Keratinocyte (primary cell): ENCODE data around the gene POLR1A.

ENCODE experiments used
- EZH2 ChIP-seq: IDR thresholded peaks from one replicate; pipeline ENCODE4 v1.6.1; 2012; ENCODE audit warnings: inconsistent platforms, mild to moderate bottlenecking, low read length, moderate library complexity
- TF ChIP-seq, protein P1 (sequence below), 3 experiments: IDR thresholded peaks in 1 of 3; conservative IDR thresholded peaks in 1 of 3; optimal IDR thresholded peaks in 1 of 3; 2 replicates in 2 of 3; 3 replicates in 1 of 3; pipeline versions ENCODE3 to v1.5.1; 2011; ENCODE audit warnings: low read length in 3 of 3, mild to moderate bottlenecking in 3 of 3, moderate library complexity in 2 of 3, control low read depth in 1 of 3, inconsistent platforms in 1 of 3; ENCODE audit not compliant: insufficient read depth in 2 of 3; ENCODE audit errors: extremely low read depth in 1 of 3

DNA sequence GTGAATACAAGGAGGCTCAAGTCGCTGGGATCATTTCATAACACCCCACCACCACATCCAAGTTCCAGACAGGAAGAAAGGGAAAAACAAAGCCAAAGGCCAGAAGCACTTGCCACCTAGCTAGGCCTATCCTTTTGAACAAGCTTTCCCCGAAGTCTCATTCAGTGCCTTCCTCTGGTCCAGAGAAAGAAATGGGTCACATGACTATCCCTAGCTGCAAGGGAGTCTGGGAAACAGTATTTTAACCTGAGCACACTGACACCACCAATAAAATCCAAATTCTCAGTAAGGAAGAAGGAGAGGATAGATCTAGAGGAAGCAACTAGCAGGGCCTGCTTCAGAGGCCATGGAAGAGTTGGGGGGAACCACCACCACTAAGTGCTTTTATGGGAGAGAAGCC, 91.2 kb downstream of the POLR1A start:
- TF ChIP-seq, protein P1, sequence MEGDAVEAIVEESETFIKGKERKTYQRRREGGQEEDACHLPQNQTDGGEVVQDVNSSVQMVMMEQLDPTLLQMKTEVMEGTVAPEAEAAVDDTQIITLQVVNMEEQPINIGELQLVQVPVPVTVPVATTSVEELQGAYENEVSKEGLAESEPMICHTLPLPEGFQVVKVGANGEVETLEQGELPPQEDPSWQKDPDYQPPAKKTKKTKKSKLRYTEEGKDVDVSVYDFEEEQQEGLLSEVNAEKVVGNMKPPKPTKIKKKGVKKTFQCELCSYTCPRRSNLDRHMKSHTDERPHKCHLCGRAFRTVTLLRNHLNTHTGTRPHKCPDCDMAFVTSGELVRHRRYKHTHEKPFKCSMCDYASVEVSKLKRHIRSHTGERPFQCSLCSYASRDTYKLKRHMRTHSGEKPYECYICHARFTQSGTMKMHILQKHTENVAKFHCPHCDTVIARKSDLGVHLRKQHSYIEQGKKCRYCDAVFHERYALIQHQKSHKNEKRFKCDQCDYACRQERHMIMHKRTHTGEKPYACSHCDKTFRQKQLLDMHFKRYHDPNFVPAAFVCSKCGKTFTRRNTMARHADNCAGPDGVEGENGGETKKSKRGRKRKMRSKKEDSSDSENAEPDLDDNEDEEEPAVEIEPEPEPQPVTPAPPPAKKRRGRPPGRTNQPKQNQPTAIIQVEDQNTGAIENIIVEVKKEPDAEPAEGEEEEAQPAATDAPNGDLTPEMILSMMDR (optimal IDR thresholded peaks at IDR 0.05 in 1 of 3, IDR thresholded peaks at IDR 0.05 in 1 of 3, conservative IDR thresholded peaks at IDR 0.05 in 1 of 3; ENCODE audit: extremely low read depth in 1 of 3, insufficient read depth in 2 of 3, low read length in 3 of 3): no peak
- TF ChIP-seq EZH2: no peak
